Activated CD4-positive, alpha-beta T cell treated with anti-CD3 and anti-CD28 coated beads, Interleukin-2, amount 10 ng/mL, durations not matched to agents 24 days and 14 days (primary cell): ENCODE results near the gene GAS6. TPM values are rescaled to one million over a fixed set of nuclear protein-coding genes. Genes with fewer than 3 reads are reported as not detected.

Source experiments
- DNase-seq: peaks from one replicate; pipeline ENCODE4 v3.0.0; 2022
- H3K27ac Mint-ChIP-seq: one replicate; pipeline ENCODE4 v1.8.0; 2022; ENCODE audit warnings: mild to moderate bottlenecking, mixed read lengths
- H3K27me3 Mint-ChIP-seq: one replicate; pipeline ENCODE4 v1.8.0; 2022; ENCODE audit warnings: mixed read lengths
- H3K36me3 Mint-ChIP-seq: one replicate; pipeline ENCODE4 v1.8.0; 2022; ENCODE audit warnings: low read depth, mild to moderate bottlenecking, mixed read lengths
- H3K4me1 Mint-ChIP-seq: one replicate; pipeline ENCODE4 v1.8.0; 2021; ENCODE audit warnings: mixed read lengths
- H3K4me3 Mint-ChIP-seq: one replicate; pipeline ENCODE4 v1.8.0; 2022; ENCODE audit warnings: mild to moderate bottlenecking, moderate library complexity, mixed read lengths
- H3K9me3 Mint-ChIP-seq: one replicate; pipeline ENCODE4 v1.8.0; 2021; ENCODE audit warnings: mixed read lengths
- intact Hi-C: fragments of 100-400 bp; cut with micrococcal nuclease; formaldehyde crosslinking; loops from one replicate; pipeline ENCODE4 v1.15.1; 2023
- total RNA-seq: library from RNA; stranded (reverse); gene quantifications from 2 replicates; pipeline ENCODE4 v1.2.3, GENCODE V29; 2022

GAS6 gene
- total RNA-seq, 1 donor from 2014 or later: 0.54 TPM

DNA sequence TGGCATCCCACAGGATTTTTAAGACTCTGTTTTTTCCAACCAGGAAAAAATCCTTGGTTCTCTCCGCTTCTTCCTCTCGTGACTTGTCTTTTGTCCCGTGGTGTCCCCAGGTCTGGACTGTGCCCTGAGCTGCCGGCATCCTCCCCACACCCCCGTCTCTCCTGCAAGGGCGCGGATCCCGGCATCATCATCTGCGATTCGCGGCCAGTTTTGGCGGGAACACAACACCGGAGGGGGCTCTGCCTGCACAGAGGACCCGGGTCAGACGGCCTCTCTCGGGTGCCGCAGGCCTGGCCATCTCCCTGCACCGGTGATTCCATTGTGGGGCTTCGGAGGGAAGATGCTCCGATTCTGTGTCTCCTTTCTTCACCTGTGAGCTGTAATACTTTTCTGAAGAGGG is 18.8 kb upstream of the GAS6 start:
- Mint-ChIP-seq H3K4me3 (no peak overlapping the region), H3K9me3 (no peaks in the 10 kb centered on the region), H3K27me3 (peaks cover 2% of the 10 kb centered on the region), H3K36me3 (no peaks in the 10 kb centered on the region), H3K4me1 (peaks cover 4% of the 10 kb centered on the region), H3K27ac (no peak overlapping the region)
- intact Hi-C loops: no loop called here
- no peak for DNase-seq

DNA sequence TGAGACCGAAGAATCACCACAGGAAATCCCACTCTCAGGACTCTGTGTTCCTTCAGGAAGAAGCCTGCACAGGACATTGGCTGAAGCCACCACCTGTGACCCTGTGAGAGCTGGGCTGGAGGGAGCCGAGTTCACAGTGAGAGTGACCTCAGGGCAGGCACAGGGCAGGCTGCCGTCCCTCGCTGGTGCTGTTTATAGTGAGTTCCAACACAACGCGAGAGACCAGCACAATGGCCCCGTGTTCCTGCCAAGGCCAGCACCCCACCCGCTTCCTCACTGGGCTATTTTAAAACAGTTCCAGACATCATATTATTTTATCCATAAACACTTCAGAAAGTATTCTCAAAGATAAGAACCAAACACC is 18.4 kb upstream of the GAS6 start:
- Mint-ChIP-seq H3K4me1 (peaks cover 4% of the 10 kb centered on the region), H3K9me3 (no peaks in the 10 kb centered on the region), H3K36me3 (no peaks in the 10 kb centered on the region), H3K27me3 (peaks cover 2% of the 10 kb centered on the region), H3K4me3 (no peak overlapping the region), H3K27ac (no peak overlapping the region)
- intact Hi-C loops: no loop called here
- DNase-seq: no peak

DNA sequence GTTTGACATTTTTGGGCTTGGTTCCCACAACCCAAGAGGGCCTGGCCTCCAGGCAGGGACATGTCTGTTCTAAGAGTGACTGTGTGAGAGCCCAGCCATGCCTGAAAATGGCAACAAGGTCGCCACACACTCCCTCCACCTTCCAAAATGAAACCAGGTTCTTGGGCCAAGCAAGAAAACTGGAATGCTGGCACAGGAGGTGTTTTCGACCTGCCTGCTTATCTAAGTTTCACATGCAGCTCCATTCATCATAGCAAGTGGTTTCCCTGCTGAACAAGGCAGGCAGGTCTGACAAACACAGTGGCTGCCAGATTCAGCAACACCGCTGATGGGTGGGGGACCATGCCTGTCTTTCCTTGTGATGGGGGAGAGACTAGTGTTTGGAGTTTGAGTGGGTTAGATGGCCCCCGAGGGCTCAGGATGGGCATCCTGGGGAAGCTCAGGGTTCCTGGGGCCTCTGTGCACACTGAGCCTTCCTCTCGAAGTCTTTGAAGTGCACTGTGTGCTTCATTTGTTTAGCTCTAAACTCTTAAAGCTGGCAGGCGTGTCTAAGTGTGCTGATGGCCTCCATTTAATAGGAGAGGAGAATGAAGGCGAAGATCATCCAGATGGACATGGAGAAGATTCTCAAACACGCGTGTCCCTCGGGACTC is 17.9 kb upstream of the GAS6 start:
- H3K27ac Mint-ChIP-seq: no peak overlapping the region
- intact Hi-C loops: no loop called here
- H3K4me3 Mint-ChIP-seq: no peak overlapping the region
- DNase-seq: no peak
- H3K4me1 Mint-ChIP-seq: peaks cover 4% of the 10 kb centered on the region
- no peaks in the 10 kb centered on the region for H3K36me3 Mint-ChIP-seq
- H3K9me3 Mint-ChIP-seq: no peaks in the 10 kb centered on the region
- H3K27me3 Mint-ChIP-seq: peaks cover 2% of the 10 kb centered on the region

DNA sequence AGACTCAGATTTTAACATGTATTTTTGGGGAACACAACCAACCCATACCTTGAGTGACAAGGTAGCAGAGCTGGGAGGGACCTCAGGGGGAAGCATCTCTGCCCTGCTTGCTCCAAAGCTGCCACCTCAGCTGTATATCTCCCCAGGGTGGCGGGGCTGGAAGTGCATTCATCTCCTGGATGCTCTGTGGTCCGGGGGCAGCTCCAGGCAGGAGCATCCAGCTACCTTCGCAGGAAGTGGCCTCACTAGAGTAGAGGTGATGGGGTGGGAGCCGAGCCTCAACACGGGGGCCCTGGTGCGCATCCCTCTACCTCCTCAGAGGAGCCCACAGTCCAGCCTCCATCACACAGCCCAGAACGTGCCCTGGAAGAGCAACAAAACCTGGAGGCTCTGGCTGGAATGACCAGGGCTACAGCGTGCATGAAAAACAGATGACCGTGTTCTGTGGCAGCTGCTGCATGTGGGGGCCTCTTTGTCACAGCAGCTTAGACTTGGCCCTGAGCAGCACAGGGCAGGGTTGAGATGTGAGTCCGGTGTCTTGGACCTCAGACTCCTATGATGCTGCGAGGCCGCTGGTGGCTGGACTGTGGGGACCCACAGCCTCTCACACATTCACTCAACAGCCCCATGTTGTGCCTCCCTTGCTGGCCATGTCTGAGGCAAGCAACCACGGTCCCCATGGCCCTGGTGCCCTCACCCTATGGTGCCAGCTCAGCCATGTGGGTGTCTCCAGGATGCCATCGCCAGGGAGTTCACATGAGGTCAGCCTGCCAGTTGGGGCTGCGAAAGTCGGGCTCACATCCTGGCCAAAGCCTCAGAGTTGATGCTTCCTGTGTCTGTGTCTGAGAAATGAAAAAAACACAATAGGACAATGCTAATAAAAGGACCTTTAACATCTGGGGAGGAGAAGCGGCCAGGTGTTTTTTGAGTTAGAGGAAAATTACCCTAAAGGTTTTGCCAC is 17.1 kb upstream of the GAS6 start:
- Mint-ChIP-seq H3K4me1 (peaks cover 5% of the 10 kb centered on the region), H3K4me3 (no peak overlapping the region), H3K9me3 (no peaks in the 10 kb centered on the region), H3K36me3 (no peaks in the 10 kb centered on the region), H3K27me3 (no peaks in the 10 kb centered on the region), H3K27ac (no peak overlapping the region)
- intact Hi-C loops: no loop called here
- no peak for DNase-seq

DNA sequence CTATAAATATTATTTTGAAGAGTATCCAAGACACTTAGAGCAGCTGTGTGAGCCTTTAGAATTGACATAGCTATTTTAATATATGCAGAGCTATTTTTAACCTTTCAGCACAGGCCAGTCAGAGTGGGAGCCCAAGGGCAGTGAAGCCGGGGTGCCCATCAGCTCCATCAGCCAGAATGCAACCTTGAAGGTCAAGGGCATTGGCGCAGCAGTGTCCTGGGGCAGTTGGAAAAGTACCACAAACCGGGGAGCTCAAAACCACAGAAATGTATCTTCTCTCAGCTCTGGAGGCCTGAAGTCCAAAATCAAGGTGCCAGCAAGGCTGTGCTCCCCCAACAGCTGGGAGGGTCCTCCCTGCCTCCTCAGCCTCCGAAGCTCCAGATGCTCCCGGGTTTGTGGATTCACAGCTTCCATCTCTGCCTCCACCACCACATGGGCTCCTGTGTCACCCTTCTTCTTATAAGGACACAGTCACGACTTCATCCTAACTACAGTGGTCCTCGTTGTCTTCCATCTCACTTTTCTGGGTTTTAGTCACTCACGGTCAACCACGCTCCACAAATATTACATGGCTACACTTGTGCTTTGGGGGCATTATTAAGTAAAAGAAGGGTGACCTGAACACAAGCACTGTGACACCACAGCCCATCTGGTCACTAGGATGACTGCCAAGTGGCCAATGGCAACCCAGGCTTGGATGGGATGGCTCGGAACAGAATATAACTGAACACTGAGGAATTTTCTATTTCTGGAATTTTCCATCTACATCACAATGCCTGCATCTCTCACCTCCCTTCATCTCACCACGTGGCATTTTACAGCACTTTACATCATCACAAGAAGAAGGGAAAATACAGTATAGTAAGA is 15.9 kb upstream of the GAS6 start:
- no peak for DNase-seq
- Mint-ChIP-seq H3K27ac (no peak overlapping the region), H3K9me3 (no peaks in the 10 kb centered on the region), H3K4me1 (peaks cover 6% of the 10 kb centered on the region), H3K36me3 (peaks cover 2% of the 10 kb centered on the region), H3K27me3 (no peaks in the 10 kb centered on the region), H3K4me3 (no peak overlapping the region)
- intact Hi-C loops: no loop called here

DNA sequence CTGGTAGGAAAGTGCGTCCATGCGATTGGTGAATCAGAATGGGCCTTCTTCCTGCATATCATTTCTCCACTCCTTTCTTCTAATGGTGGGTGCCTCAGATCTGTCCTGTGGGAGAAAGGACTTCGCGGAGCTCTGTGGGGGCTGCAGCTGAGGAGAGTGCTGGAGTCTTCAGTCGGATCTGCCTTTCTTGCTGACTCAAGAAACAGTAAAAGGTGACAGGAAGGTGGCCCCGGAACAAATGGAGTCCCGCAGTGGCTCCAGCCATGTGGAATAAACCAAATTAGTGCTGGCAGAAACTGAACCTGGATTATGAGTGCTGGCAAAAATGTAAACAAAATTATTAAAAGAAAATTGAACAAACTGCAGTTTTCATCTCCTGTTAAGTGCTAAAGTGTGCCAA is 15.1 kb upstream of the GAS6 start:
- no peaks in the 10 kb centered on the region for H3K27me3 Mint-ChIP-seq
- peaks cover 2% of the 10 kb centered on the region for H3K36me3 Mint-ChIP-seq
- intact Hi-C loops: no loop called here
- peaks cover 6% of the 10 kb centered on the region for H3K4me1 Mint-ChIP-seq
- no peaks in the 10 kb centered on the region for H3K9me3 Mint-ChIP-seq
- no peak for DNase-seq
- no peak overlapping the region for H3K27ac Mint-ChIP-seq
- no peak overlapping the region for H3K4me3 Mint-ChIP-seq

DNA sequence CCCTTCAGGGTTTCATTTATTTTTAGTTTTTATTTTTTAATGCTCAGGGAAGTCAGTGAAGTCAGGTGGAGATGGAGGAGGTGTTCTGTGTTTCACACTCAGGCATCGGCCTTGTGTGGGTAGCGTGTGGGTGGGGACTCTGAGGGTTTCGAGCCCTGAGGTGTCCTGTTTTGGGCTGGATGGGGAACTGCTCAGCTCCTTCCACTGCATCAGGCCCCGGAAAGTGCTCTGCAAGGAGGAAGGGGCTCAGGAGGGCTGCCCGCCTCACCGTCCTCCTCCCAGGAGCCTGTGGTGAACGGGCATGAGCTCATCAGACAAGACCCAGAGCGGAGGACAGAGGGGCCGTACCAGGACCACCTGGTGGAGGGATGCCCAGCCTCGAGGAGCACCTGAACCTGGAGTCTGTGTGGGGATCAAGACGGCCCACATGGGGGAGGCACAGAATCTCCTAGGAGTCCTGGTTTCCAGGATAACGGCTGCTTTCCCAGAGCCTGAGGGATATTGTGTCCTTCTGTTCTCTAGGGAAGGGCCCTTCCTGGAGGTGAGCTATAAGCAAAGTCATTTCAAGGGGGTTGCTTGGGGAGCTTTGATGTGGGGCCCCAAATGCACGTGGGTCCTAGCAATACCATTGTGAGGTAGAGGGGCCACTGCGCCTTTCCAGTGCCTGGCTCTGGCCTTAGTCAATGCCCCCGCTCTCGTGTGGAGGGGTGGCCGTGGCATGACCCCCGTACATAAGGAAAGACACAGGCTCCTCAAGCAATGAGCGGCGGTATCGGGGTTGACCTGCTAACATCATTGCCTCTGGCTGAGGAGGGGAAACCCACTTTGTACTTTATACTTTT is 13.5 kb upstream of the GAS6 start:
- Mint-ChIP-seq H3K27ac (no peak overlapping the region), H3K36me3 (peaks cover 2% of the 10 kb centered on the region), H3K4me3 (no peak overlapping the region), H3K27me3 (peaks cover 9% of the 10 kb centered on the region), H3K9me3 (no peaks in the 10 kb centered on the region), H3K4me1 (peaks cover 6% of the 10 kb centered on the region)
- no peak for DNase-seq
- intact Hi-C loops: no loop called here

DNA sequence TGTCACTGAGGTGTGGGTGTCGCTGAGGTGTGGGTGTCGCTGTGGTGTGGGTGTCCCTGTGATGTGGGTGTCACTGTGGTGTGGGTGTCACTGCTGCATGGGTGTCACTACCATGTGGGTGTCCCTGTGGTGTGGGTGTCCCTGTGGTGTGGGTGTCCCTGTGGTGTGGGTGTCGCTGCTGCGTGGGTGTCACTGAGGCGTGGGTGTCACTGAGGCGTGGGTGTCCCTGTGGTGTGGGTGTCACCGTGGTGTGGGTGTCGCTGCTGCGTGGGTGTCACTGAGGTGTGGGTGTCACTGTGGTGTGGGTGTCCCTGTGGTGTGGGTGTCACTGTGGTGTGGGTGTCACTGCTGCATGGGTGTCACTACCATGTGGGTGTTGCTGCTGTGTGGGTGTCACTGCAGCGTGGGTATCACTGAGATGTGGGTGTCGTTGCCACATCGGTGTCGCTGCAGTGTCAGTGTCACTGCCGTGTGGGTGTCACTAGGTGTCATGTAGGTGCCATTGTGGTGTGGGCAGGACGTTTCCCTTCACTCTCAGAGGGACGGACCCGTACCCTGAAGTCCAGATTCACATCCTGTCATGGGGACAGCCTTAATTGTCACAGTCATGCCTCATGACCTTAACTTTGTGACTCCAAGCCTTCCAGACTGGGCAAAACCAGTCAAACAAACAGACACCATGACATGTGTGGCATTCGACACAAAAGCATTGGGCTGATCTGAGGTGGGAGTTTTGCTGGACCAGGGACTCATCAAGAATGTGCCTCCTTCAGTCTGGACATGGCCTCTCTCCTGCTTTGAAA is 12.7 kb upstream of the GAS6 start:
- Mint-ChIP-seq H3K27ac (peak overlapping the region; percentile 34), H3K4me1 (peaks cover 6% of the 10 kb centered on the region), H3K9me3 (no peaks in the 10 kb centered on the region), H3K4me3 (no peak overlapping the region), H3K27me3 (peaks cover 14% of the 10 kb centered on the region), H3K36me3 (peaks cover 2% of the 10 kb centered on the region)
- intact Hi-C loops: no loop called here
- no peak for DNase-seq

DNA sequence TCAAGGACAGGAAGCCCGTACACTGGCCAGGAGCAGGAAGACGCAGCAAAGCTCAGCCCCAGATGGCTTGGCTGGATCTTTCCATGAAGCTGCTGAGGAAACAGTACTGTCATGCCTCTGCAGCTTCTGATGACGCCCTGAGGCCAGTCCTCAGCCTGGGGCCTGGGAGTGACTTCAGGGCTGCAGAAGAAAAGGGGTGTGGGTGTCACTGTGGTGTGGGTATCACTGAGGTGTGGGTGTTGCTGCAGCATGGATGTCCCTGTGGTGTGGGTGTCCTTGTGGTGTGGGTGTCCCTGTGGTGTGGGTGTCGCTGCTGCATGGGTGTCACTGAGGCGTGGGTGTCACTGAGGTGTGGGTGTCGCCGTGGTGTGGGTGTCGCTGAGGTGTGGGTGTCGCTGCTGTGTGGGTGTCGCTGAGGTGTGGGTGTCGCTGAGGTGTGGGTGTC is 12.0 kb upstream of the GAS6 start:
- Mint-ChIP-seq H3K4me1 (peaks cover 2% of the 10 kb centered on the region), H3K27me3 (peaks cover 20% of the 10 kb centered on the region), H3K4me3 (no peak overlapping the region), H3K36me3 (peaks cover 2% of the 10 kb centered on the region), H3K9me3 (no peaks in the 10 kb centered on the region), H3K27ac (peak overlapping the region; percentile 52)
- no peak for DNase-seq
- intact Hi-C loops: no loop called here

DNA sequence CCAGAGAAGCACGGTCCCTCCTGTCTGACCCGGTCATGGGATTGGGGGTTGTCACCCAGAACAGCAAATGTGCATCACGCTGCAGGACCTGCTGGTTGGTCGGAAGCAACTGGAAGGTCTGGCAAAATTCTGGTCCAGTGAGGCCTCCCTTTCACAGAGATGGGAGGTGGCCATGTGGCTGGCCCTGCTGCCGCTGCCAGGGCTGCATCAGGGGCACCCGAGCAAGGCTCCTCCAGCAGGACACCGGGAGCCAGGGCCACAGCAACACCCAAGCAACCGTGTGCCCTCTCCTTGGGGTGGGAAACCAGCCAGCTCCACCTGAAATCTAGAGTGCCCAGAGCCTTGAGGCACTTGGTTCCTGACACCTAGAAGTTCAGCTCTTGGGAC is 11.5 kb upstream of the GAS6 start:
- H3K27me3 Mint-ChIP-seq: peaks cover 20% of the 10 kb centered on the region
- no peak for DNase-seq
- H3K36me3 Mint-ChIP-seq: peaks cover 2% of the 10 kb centered on the region
- H3K4me3 Mint-ChIP-seq: no peak overlapping the region
- H3K27ac Mint-ChIP-seq: no peak overlapping the region
- peaks cover 2% of the 10 kb centered on the region for H3K4me1 Mint-ChIP-seq
- no peaks in the 10 kb centered on the region for H3K9me3 Mint-ChIP-seq
- intact Hi-C loops: no loop called here

DNA sequence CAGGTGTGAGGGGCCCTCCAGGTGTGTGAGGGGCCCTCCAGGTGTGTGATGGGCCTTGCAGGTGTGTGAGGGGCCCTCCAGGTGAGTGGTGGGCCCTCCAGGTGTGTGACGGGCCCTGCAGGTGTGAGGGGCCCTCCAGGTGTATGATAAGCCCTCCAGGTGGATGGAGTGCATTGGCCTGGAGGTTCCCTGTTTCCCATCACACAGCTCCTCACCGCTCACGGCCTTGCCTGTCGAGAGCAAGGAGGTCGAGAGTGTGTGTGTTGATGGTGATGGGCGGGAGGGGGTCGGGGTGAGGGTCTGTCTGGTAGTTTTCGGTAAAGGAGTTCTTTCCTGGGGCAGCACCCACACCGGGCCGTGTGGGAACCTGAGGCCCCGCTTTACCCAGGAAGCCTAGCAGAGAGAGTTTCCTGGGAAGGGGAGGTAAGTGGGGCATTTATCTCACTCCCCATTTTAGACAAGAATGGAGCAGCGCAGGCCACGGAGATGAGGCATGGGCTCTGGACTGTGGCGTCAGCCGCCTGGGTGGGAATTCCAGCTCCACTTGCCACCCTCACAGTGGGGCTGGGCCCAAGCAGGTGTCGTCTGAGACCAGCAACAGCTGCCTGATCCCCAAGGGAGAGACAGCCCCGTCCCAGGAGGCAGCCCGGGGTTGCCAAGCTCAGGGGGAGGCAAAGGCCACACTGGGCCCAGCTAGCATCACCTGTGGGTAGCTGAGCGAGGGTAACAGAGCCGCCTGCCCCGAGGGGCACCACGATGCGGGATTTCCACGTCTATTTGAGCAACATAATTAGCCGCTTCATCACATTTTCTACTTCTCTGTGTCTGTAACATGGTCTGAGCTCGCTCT is 10.9 kb upstream of the GAS6 start:
- DNase-seq: no peak
- Mint-ChIP-seq H3K9me3 (no peaks in the 10 kb centered on the region), H3K4me3 (no peak overlapping the region)

DNA sequence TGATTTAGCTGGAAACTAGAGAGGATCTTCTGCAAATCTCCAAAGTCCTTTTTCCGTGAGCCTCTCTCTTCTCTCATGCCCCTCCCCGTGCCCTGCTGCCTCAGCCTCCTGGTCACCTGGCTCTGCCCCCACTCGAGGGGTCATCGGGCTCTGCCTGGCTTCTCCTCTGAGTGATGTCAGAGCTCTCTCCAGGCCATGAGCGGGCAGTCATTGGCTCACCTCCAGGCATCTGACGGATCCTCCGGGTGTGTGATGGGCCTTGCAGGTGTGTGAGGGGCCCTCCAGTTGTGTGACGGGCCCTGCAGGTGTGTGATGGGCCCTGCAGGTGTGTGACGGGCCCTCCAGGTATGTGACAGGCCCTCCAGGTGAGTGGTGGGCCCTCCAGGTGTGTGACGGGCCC is 10.3 kb upstream of the GAS6 start:
- Mint-ChIP-seq H3K4me3 (no peak overlapping the region), H3K9me3 (no peaks in the 10 kb centered on the region), H3K27me3 (peaks cover 24% of the 10 kb centered on the region), H3K36me3 (peaks cover 2% of the 10 kb centered on the region), H3K27ac (no peak overlapping the region), H3K4me1 (peaks cover 2% of the 10 kb centered on the region)
- no peak for DNase-seq
- intact Hi-C loops: no loop called here

More for the DNA sequence above, 10.9 kb upstream of the GAS6 start:
- intact Hi-C loops: no loop called here
- H3K27ac Mint-ChIP-seq: no peak overlapping the region
- peaks cover 2% of the 10 kb centered on the region for H3K4me1 Mint-ChIP-seq
- peaks cover 2% of the 10 kb centered on the region for H3K36me3 Mint-ChIP-seq
- peaks cover 23% of the 10 kb centered on the region for H3K27me3 Mint-ChIP-seq
